Hepatocyte (in vitro differentiated cells): ENCODE results near the gene OCA2.

Experiments used
- CTCF ChIP-seq: fragments of 200-600 bp; sonication (generic); IDR thresholded peaks from 2 replicates; pipeline ENCODE4 v1.5.1; 2016; ENCODE audit warnings: antibody characterized with exemption, mild to moderate bottlenecking; ENCODE audit not compliant: poor library complexity
- EZH2 ChIP-seq: fragments of 200-600 bp; sonication (generic); IDR thresholded peaks from 2 replicates; pipeline ENCODE4 v1.6.1; 2016; ENCODE audit warnings: antibody characterized with exemption, mild to moderate bottlenecking, borderline replicate concordance
- EZH2phosphoT487 ChIP-seq: fragments of 200-600 bp; sonication (generic); IDR thresholded peaks from one replicate; pipeline ENCODE4 v1.6.1; 2018; ENCODE audit warnings: antibody characterized with exemption, mild to moderate bottlenecking, low read depth, moderate library complexity; ENCODE audit not compliant: unreplicated experiment, severe bottlenecking

- TF ChIP-seq CTCF (no peak), EZH2phosphoT487 (no peak), EZH2 (no peak)
Measured at GRCh38 chr15:28051955-28052633, 47.0 kb downstream of the OCA2 start.
